ENCODE data around the gene CALML4. TPM values are rescaled to one million over a fixed set of nuclear protein-coding genes. Genes with fewer than 3 reads are reported as not detected.

The CALML4 gene
- total RNA-seq, 4 donors from 2014 or later = 5.5 to 9.2 (median 7.3) TPM

DNA sequence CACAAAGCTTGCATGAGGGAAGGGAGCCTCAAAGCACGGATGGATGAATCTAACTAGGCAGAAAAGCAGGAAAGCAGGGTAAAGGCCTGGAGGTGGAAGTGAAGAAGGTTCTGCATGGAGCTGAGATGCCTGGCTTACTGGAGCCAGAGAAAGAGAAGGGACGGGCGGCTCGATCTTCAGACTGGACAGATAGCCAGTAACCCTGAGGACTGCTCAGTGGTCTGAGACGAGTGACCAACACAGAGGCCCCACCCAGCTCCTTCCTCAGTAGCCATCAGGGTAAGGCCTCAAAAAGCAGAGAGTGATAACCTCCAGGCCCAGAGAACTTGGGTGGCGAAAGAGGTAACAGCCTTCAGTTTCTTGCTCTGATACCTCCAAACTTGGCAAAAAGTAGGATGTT is 18.0 kb upstream of the CALML4 start:
- TF ChIP-seq, protein P1, sequence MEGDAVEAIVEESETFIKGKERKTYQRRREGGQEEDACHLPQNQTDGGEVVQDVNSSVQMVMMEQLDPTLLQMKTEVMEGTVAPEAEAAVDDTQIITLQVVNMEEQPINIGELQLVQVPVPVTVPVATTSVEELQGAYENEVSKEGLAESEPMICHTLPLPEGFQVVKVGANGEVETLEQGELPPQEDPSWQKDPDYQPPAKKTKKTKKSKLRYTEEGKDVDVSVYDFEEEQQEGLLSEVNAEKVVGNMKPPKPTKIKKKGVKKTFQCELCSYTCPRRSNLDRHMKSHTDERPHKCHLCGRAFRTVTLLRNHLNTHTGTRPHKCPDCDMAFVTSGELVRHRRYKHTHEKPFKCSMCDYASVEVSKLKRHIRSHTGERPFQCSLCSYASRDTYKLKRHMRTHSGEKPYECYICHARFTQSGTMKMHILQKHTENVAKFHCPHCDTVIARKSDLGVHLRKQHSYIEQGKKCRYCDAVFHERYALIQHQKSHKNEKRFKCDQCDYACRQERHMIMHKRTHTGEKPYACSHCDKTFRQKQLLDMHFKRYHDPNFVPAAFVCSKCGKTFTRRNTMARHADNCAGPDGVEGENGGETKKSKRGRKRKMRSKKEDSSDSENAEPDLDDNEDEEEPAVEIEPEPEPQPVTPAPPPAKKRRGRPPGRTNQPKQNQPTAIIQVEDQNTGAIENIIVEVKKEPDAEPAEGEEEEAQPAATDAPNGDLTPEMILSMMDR (IDR thresholded peaks at IDR 0.05; ENCODE audit: low read depth) = no peak

DNA sequence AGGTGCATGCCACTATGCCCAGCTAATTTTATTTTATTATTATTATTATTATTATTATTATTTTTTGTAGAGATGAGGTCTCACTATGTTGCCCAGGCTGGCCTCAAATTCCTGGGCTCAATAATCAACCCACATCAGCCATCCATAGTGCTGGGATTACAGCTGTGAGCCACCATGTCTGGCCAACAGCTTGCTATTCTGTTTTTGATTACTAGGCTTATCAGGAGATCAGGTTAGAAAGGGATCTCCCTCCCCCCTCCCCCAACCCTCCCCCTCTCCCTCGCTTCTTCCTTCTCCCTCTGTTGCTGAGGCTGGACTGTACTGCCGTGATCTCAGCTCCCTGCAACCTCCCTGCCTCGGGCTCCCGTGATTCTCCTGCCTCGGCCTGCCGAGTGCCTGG is 15.8 kb upstream of the CALML4 start:
- TF ChIP-seq, protein P1 (IDR thresholded peaks at IDR 0.05; ENCODE audit: low read depth) = no peak

DNA sequence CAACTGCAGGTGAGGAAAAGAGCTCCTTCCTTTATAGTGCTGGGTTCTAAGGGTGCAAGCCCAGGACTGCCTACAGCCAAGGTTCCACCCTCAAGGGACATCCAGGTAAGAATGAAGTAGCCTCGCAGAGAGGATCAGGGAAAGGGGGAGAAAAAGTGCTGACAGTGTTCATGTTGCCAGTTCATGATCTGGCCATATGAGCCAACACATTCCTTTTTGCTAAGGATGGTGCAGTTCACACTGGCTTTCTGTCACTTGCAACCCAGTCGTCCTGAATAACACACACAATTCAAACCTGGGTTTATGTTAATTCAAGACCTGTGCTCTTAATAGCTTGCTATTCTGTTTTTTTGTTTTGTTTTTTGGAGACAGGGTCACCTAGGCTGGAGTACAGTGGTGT is 15.4 kb upstream of the CALML4 start:
- TF ChIP-seq, protein P1 (IDR thresholded peaks at IDR 0.05; ENCODE audit: low read depth) = no peak

DNA sequence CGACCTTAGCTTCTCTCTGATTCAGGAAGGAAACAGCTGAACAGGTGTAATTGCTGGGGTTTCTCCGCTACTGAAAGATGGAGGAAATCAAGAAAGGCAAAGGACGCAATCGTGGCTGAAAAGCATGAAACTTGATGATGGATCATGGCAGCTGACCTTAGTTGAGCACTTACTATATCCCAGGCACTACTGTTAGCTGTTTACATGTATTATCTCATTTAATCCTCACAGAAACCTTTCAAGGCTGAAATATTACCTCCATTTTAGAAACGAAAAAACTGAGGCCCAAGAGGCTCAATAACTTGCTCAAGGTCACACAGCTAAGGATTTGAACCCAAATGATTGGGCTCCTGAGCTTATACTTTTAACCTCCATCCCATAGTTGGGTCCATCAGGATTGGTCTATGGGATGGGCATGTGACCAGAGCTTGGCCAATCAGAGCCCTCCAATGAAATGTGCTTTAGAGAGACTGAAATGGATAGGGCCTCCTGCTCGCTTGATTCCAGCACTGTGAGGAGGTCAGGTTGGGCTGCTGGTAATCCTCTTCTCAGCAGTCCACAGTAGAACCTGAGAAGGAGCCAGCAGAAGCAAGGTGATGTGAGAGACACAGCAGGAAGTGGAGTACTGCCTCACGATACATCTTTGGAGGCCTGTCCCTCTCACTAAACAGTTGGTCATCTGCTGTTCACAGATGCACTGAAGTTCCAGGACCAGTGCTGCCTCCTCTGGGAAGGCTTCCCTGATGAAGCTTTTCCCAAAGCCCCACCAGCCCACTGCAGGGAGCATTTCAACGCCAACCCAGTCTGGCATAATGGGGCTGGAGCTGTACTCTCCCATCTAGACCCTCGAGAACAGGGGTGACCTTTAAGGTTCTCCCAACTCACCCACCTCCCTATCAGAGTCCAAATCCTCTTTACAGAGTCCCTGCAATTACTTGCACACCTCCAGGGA is 14.0 kb upstream of the CALML4 start:
- TF ChIP-seq, protein P1 (IDR thresholded peaks at IDR 0.05; ENCODE audit: low read depth) = no peak

DNA sequence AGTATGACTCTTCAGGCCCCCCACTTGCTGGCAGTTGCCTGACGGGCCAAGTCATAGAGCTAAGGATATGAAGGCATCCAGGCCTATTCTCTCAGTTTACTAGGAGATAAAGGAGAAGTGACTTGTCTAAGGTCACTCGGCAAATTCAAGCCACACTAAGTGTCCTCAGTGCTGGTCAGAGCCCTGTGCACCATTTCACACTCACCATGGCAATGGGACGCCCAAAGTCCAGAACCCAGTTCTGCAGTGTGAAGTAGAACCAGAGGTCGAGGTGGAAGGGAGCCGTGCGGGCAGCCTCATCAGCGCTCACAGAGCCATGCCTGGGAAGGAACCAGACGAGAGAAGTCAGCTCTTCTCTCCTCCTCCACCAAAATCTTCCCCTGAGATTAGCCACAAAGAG is 13.2 kb upstream of the CALML4 start:
- TF ChIP-seq, protein P1 (IDR thresholded peaks at IDR 0.05; ENCODE audit: low read depth) = no peak

DNA sequence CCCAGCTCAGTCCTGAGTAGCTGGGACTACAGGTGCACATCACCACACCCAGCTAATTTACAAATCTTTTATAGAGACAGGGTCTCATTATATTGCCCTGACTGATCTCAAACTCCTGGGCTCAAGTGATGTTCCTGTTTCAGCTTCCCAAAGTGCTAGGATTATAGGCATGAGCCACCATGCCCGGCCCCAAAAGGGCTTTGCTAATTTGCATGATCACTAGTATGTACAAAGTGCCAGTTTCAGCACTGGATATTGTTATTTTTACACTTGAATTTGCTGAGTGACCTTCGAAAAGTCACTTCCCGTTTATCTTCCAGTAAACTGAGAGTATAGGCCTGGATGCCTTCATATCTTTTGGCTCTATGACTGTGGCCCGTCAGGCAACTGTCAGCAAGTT is 12.2 kb upstream of the CALML4 start:
- TF ChIP-seq, protein P1 (IDR thresholded peaks at IDR 0.05; ENCODE audit: low read depth) = no peak

DNA sequence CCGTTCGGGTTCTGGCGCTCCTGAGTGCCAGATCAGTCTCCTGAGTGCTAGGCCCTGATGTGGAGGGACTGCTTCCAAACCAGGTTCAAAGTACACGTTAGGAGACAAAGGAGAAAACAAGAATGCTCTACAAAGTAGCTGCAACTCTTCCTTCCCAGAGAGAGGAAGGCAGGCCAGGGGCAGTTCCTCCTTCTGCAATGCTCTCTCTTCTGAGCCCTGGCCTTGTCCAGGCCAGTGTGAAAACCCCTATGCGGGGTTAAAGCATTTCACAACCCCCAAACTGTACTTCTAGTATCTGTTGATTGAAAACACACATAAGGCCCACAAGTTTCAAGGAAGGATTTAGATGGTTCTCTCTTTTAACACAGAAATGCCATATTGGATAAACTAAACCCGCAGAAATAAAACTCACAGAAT is 9.7 kb upstream of the CALML4 start:
- TF ChIP-seq, protein P1 (IDR thresholded peaks at IDR 0.05; ENCODE audit: low read depth) = no peak
